T-helper 9 cell (primary cell): Measurements from ENCODE around the gene DOCK11.
A peak's percentile ranks its signal among the peaks of the same experiment; 100 is the strongest.

Source experiments
- DNase-seq: peaks from one replicate; pipeline ENCODE4 v3.0.0-alpha.2; 2020

Gene DOCK11

DNA sequence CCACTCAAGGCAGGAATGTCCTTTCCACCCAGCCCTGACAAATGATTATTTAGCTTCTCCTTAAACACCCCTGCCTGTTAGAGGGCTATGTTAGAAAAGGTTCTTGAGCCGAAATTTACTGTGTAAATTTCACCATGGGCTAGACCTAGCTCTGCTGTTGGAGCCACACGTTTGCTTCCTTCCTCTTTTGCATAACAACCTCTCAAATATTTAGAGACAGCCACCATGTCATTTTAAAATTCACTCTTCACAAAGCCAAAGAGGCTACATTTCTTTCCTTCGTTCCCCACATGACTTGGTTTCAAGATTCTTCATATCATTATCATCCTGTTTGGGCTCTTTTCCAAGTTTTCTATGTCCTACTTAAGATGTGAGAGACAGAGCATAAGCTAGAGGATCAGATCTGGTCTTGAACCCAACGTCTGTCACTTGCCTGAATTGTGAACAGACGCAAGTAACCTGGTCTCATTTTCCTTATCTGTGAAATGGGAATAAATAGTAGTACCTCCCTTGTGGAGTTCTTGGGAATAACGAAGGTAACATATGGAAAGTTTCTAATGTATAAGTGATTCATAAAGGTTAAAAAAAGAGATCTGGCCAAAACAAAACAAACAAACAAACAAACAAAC is 6.7 kb downstream of the DOCK11 start:
- DNase-seq, result no peak

DNA sequence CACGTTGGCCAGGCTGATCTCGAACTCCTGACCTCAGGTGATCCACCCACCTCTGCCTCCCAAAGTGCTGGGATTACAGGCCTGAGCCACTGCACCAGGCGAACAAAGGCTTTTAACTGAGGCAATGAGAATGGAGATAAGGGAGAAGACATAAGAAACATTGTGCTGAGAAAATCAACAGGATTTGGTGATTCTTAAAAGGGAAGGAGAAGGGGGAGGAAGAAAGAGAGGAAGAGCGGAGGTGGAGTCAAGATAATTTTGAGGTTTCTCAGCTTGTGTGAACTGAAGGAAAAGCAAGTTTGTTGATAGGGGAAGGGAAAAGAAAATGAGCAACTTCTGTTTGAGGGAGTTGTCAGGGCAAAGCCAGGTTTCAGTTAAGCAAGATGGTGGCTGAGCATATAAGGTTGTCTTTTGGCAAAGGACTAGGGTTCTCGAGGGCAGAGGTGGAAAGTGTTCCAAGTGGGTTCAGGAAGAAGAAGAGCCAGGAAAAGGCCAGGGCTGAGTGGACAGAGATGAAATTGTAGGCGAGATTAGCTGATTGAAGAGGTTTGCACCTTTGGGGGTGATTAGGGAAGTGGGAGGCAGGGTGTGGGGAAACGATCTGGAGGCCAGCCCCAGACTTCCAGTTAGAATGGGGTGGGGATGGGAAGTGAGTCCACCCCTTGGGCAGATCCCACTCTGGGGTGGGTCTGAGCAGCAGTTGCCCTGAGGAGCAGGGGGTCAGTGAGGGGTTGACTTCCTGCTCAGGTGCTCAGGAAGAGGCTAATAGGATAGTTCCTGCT is 7.8 kb downstream of the DOCK11 start:
- DNase-seq, result no peak

GRCh38 chrX:118504581-118504980 is 9.0 kb downstream of the DOCK11 start:
- no peak for DNase-seq

- DNase-seq, result no peak
These were observed 11.3 kb downstream of the DOCK11 start for GRCh38 chrX:118506805-118507480.

GRCh38 chrX:118507766-118508165 is 12.2 kb downstream of the DOCK11 start:
- DNase-seq, result no peak

DNA sequence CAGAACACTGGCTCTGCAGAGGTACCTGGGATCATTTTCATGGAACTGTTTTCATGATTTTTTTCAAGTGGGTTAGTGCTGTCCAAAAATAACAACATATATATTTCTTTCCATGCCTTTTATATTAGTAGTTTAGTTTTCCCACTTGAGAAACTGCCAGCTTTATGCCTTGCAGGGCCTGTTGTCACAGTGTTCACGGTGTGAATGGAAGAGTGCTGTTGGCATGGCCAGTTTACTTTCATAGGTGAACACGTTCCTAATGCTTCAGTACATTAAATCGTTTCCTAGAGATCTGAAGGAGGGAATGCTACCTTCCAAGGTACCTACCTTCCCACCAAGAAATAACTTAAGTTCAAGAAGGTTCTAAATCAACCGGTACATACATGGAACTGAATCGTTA is 12.6 kb downstream of the DOCK11 start:
- no peak for DNase-seq

GRCh38 chrX:118508635-118509034 is 13.0 kb downstream of the DOCK11 start:
- no peak for DNase-seq

GRCh38 chrX:118510111-118510510 is 14.5 kb downstream of the DOCK11 start:
- no peak for DNase-seq

DNA sequence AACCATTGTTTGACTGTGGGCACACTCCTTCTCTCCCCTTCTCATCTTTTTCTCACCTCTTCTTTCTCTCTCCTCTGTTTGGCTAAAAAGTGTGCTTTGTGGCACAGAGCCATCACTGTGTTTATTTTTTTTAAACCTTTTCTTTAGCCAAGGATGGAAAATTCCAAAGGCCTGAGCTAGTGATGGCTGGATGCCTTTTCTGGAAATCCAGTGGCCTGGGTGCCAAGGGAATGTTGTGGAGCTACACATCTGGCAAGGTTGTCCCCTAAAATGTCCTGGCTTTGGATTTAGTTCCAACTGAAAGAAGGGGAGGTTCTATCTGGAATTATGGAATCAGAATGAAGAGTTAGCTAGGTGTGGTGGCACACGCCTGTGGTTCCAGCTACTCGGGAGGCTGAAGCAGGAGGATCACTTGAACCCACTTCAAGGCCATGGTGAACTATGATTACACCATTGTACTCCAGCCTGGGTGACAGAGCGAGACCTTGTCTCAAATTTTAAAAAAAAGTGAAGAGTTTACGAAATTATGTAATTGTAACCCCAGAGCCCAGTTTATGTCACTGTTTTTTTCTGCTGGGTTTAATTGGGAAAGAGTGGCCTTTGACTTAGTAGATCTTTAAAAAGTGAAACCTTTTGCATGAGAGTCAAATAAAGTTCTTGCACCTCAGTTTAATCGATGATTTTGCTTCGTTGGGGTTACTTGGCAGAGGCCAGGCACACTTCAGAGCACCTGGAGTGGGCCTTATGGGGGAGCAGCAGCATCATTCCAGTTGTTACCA is 17.7 kb downstream of the DOCK11 start:
- no peak for DNase-seq

- DNase-seq, result no peak
These were observed 24.0 kb downstream of the DOCK11 start for GRCh38 chrX:118519411-118520215.

GRCh38 chrX:118520216-118521206 is 24.9 kb downstream of the DOCK11 start:
- DNase-seq, result no peak

DNA sequence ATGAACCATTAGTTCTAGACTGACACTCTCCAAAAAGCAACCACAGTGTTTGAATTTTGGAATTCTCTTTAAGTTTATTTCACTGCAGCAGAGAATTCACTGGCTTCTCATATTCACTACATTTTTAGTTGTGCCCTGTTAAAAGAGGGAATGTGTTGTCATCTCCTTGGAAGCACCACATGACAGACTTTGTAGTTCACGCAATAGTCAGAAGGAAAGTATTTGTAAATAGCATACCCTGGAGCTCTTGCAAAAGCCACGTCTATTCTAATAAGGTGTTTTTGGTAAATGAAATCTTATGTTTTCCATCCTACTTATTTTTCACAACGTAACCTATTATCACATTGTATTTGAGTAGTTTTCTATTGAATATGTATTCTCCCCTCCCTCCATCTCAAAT is 25.8 kb downstream of the DOCK11 start:
- DNase-seq, result no peak

DNA sequence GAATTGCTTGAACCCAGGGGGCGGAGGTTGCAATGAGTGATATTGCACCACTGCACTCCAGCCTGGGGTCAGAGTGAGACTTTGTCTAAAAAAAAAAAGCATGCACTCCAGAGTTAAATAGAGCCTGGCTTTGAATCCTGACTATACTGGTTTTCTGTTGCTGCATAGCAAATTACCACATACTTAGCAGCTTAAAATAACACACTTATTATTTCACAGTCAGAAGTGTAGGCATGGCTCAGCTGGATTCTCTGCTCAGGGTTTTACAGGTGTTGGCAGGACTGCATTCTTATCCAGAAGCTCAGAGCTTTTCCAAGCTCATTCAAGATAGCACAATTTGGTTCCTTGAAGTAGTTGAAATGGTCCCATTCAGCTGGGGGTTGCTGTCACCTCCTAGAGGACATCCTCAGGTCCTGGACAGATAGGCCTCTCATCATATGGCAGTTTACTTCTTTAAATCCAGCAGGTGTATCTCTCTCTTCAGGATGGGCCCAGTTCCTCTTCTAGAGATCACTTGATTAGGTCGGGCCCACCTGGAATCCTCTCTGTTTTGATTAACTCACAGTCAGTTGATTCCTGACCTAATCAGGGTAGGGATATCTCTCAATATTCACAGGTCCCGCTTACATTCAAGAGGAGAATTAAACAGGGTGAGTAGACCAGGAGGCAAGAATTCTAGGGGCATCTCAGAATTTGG is 26.8 kb downstream of the DOCK11 start:
- no peak for DNase-seq

GRCh38 chrX:118523920-118524319 is 28.3 kb downstream of the DOCK11 start:
- peak; percentile 14 for DNase-seq

- DNase-seq, result no peak
These were observed 28.7 kb downstream of the DOCK11 start for GRCh38 chrX:118524344-118524743.

- DNase-seq, result no peak
These were observed 29.6 kb downstream of the DOCK11 start for GRCh38 chrX:118525174-118525730.

GRCh38 chrX:118526149-118526548 is 30.5 kb downstream of the DOCK11 start:
- no peak for DNase-seq

- peak; percentile 37 for DNase-seq
These were observed 32.6 kb downstream of the DOCK11 start for GRCh38 chrX:118528071-118528737.

DNA sequence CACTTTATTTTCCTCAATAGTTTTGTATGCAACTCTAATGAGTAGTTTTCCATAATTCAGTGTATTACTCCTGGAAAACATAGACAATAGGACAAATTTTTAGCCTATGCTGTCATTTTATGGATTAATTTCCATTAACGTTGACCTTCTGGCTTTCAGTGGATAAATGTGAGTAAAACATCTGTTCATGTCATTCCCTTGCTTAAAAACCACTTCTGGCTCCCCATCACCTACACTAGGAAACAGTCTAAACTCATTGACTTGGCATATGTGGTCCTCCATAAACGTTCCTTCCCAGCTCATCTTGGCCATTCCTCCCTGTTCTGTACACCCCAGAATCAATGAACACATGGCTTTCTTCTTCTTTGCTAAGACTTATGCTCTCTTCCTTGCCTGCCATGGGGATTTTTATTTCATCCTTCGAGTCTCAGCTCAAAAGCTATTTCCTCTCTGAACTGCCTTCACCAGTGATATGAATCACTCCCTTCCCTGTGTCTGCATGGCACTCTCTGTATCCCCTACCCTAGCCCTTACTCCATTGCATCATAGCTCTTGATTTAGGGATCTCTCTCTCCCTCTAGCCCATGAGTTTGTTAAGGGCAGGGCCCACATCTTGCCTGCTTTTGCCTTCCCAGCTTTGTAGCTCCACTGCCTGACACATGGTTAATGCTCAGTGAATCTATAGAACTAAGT is 34.8 kb downstream of the DOCK11 start:
- DNase-seq, result no peak
